Thoracic aorta (tissue), 2 donors: ENCODE measurements around the gene EEPD1. TPM values are rescaled to one million over a fixed set of nuclear protein-coding genes. Genes with fewer than 3 reads are reported as not detected.

ENCODE experiments used
- ATAC-seq: fragments of 150-250 bp; one replicate; pipeline ENCODE4 v1.8.0; 2017; ENCODE audit warnings: low read depth; ENCODE audit not compliant: insufficient number of reproducible peaks, low FRiP score
- DNase-seq: peaks from one replicate; pipeline ENCODE4 v3.0.0-alpha.2; 2020; ENCODE audit warnings: low spot score
- H3K27ac ChIP-seq, 2 donors: fragments of 200-600 bp; sonication (generic); 1 replicate in 1 of 2; 2 replicates in 1 of 2; pipeline ENCODE4 v1.5.1; 2016; ENCODE audit warnings: mild to moderate bottlenecking in 2 of 2, moderate library complexity in 2 of 2
- H3K27me3 ChIP-seq: fragments of 200-600 bp; sonication (generic); replicated peaks from 2 replicates; pipeline ENCODE4 v1.6.0; 2016; ENCODE audit warnings: mild to moderate bottlenecking; ENCODE audit not compliant: insufficient read depth
- H3K36me3 ChIP-seq: fragments of 200-600 bp; sonication (generic); one replicate; pipeline ENCODE4 v1.5.1; 2016
- H3K4me1 ChIP-seq, 2 donors: fragments of 200-600 bp; sonication (generic); 1 replicate in 1 of 2; 2 replicates in 1 of 2; pipeline versions ENCODE4 v1.5.1 to v1.6.0; 2016; ENCODE audit warnings: low read depth in 2 of 2, mild to moderate bottlenecking in 1 of 2; ENCODE audit not compliant: control insufficient read depth in 1 of 2
- H3K4me3 ChIP-seq: fragments of 200-600 bp; sonication (generic); 2 replicates; pipeline ENCODE4 v1.5.1; 2016; ENCODE audit warnings: mild to moderate bottlenecking
- H3K9me3 ChIP-seq: fragments of 200-600 bp; sonication (generic); 2 replicates; pipeline ENCODE4 v1.5.1; 2016
- total RNA-seq, 2 donors: library from RNA; depleted of rRNA; stranded (reverse); fragments of >200 nt; gene quantifications; one replicate each; pipeline versions ENCODE4 v1.1.0 to v1.2.3, GENCODE V29; 2016
- TF ChIP-seq, protein P1 (sequence below): fragments of 200-600 bp; sonication (generic); IDR thresholded peaks from one replicate; pipeline ENCODE4 v1.5.1; 2019; ENCODE audit warnings: antibody characterized with exemption

EEPD1 gene
- total RNA-seq, 2 donors from 2014 or later = 14.6 to 17.4 TPM

GRCh38 chr7:36291387-36292316 is 138.6 kb downstream of the EEPD1 start:
- H3K9me3 ChIP-seq = no peaks in the 10 kb centered on the region
- peak; percentile 69 for DNase-seq
- peak overlapping the region; percentile 96 to 99 for H3K27ac ChIP-seq
- peak overlapping the region; percentile 75 for H3K4me3 ChIP-seq
- no peaks in the 10 kb centered on the region for H3K36me3 ChIP-seq
- TF ChIP-seq, protein P1, sequence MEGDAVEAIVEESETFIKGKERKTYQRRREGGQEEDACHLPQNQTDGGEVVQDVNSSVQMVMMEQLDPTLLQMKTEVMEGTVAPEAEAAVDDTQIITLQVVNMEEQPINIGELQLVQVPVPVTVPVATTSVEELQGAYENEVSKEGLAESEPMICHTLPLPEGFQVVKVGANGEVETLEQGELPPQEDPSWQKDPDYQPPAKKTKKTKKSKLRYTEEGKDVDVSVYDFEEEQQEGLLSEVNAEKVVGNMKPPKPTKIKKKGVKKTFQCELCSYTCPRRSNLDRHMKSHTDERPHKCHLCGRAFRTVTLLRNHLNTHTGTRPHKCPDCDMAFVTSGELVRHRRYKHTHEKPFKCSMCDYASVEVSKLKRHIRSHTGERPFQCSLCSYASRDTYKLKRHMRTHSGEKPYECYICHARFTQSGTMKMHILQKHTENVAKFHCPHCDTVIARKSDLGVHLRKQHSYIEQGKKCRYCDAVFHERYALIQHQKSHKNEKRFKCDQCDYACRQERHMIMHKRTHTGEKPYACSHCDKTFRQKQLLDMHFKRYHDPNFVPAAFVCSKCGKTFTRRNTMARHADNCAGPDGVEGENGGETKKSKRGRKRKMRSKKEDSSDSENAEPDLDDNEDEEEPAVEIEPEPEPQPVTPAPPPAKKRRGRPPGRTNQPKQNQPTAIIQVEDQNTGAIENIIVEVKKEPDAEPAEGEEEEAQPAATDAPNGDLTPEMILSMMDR = peak; percentile 97
- H3K4me1 ChIP-seq = peaks cover 17 to 38% of the 10 kb centered on the region in 2 donors
- no peaks in the 10 kb centered on the region for H3K27me3 ChIP-seq
- peak; percentile 71 for ATAC-seq

DNA sequence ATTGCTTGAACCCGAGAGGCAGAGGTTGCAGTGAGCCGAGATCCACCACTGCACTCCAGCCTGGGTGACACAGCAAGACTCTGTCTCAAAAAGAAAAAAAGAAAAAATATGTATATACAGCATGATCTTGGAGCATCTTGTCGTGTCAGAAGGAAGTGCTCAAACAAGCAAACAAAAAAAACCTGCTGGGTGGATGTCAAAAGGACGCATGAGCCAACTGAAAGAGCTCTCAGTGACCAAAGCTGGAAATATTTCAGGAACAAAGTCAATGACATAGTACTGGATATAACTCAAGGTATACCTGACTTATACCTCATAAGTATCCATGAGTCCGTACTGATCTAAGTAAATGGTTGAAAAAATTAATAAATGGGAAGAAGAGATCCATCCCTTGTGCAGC is 142.0 kb downstream of the EEPD1 start:
- no peak for ATAC-seq
- Histone ChIP-seq H3K27me3 (no peaks in the 10 kb centered on the region), H3K4me1 (peaks cover 12 to 31% of the 10 kb centered on the region in 2 donors), H3K36me3 (peaks cover 13% of the 10 kb centered on the region), H3K4me3 (no peak overlapping the region), H3K27ac (no peak overlapping the region), H3K9me3 (no peaks in the 10 kb centered on the region)
- TF ChIP-seq, protein P1 = no peak
- DNase-seq = no peak

DNA sequence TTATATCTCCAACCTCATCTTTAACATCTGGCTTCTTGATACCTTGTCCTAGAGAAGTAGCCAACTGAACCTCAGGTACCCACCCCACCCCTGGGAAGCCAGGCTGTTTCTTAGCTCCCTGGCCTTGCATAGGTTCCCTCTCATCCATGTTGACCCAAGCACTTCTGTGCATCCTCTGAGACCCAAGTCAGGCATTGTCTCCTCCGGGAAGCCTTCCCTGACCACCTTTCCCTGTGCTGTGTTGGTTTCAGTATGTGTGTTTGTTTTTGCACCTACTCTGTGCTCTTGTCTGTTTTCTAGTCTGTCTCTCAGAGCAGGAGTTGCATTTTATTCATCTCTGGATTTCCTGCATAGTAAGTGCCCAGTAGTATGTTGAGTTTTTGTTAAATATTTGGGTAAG is 143.2 kb downstream of the EEPD1 start:
- DNase-seq (no peak), ATAC-seq (no peak)
- Histone ChIP-seq H3K27me3 (no peaks in the 10 kb centered on the region), H3K4me1 (peaks cover 8 to 27% of the 10 kb centered on the region in 2 donors), H3K4me3 (no peak overlapping the region), H3K9me3 (no peaks in the 10 kb centered on the region), H3K27ac (no peak overlapping the region), H3K36me3 (peaks cover 13% of the 10 kb centered on the region)
- TF ChIP-seq, protein P1 = no peak

DNA sequence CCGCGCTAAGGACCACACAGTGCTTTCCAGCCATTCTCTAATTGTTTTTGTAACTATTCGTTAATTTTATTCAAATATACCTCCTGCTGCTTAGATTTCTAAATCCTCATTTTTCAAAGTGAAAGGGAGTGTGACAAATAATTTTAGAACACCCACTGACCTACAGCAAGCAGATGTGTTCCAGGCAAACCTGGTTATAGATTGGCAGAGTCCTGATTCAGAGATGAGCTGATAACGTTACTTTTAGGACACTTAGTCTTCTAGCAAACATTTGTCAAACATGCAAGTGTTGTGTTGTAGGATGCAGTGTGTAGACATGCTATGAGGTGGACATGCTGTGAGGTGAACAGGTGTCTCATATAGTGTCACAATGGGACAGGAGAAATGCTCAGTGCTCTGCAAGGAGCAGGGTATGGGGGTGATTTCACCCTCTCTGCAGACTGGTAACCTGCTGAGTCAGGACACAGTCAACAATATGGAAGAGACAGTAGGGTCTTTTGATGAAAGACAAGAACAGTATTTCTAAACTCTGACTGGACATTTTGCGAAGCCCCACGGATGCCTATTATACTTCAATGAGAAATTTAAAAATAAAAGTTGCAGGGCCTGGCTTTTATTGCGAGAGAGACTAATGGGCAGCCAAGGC is 144.4 kb downstream of the EEPD1 start:
- TF ChIP-seq, protein P1 = no peak
- peaks cover 4 to 35% of the 10 kb centered on the region in 2 donors for H3K4me1 ChIP-seq
- no peaks in the 10 kb centered on the region for H3K27me3 ChIP-seq
- peaks cover 13% of the 10 kb centered on the region for H3K36me3 ChIP-seq
- ATAC-seq = no peak
- no peak for DNase-seq
- H3K4me3 ChIP-seq = no peak overlapping the region
- H3K9me3 ChIP-seq = no peaks in the 10 kb centered on the region
- no peak overlapping the region for H3K27ac ChIP-seq

GRCh38 chr7:36298106-36298505 is 145.1 kb downstream of the EEPD1 start:
- TF ChIP-seq, protein P1 = no peak
- Histone ChIP-seq H3K4me3 (no peak overlapping the region), H3K27me3 (no peaks in the 10 kb centered on the region), H3K36me3 (peaks cover 13% of the 10 kb centered on the region), H3K9me3 (no peaks in the 10 kb centered on the region), H3K4me1 (peaks cover 6 to 35% of the 10 kb centered on the region in 2 donors), H3K27ac (no peak overlapping the region)
- DNase-seq (no peak), ATAC-seq (no peak)
